GM19372 (cell line): Measurements from ENCODE around the gene PIGH.
"Not testable (repeated sequence)": the region's sequence is repeated elsewhere in the genome, so short reads cannot be mapped to it uniquely, and the experiment has no call there.

ENCODE experiments used
- ATAC-seq: cut with Tn5 transposase; IDR thresholded peaks from one replicate; pipeline ENCODE4 v1.9.1; 2021; ENCODE audit warnings: mild to moderate bottlenecking, low read depth, moderate library complexity; ENCODE audit not compliant: unreplicated experiment

Gene PIGH

GRCh38 chr14:67599698-67600561 lies at the start of gene PIGH:
TSS of gene PIGH (minus strand) at chr14:67600268. CDS start at chr14:67600203, 65 bp downstream.
- peak; percentile 84 for ATAC-seq

- no peak for ATAC-seq
Observed at GRCh38 chr14:67646131-67646530, 46.1 kb upstream of the PIGH start.

GRCh38 chr14:67645414-67645813 lies 45.3 kb upstream of the PIGH start:
- ATAC-seq, result no peak

- ATAC-seq, result no peak
Observed at GRCh38 chr14:67644428-67644827, 44.4 kb upstream of the PIGH start.

- ATAC-seq, result no peak
Observed at GRCh38 chr14:67643713-67644112, 43.6 kb upstream of the PIGH start.

- ATAC-seq, result no peak
Observed at GRCh38 chr14:67641902-67642749, 42.1 kb upstream of the PIGH start.

- no peak for ATAC-seq
Observed at GRCh38 chr14:67641480-67641879, 41.4 kb upstream of the PIGH start.

GRCh38 chr14:67638642-67639041 lies 38.6 kb upstream of the PIGH start:
- ATAC-seq, result no peak

GRCh38 chr14:67636361-67636919 lies 36.4 kb upstream of the PIGH start:
- ATAC-seq, result no peak

- no peak for ATAC-seq
Observed at GRCh38 chr14:67633451-67634147, 33.5 kb upstream of the PIGH start.

GRCh38 chr14:67630938-67631337 lies 30.9 kb upstream of the PIGH start:
- ATAC-seq, result no peak

- ATAC-seq, result no peak
Observed at GRCh38 chr14:67630186-67630585, 30.1 kb upstream of the PIGH start.

- no peak for ATAC-seq
Observed at GRCh38 chr14:67627519-67627918, 27.5 kb upstream of the PIGH start.

- not testable (repeated sequence) for ATAC-seq
Observed at GRCh38 chr14:67626131-67626530, 26.1 kb upstream of the PIGH start.

GRCh38 chr14:67623114-67623513 lies 23.0 kb upstream of the PIGH start:
- ATAC-seq, result no peak

GRCh38 chr14:67622675-67623074 lies 22.6 kb upstream of the PIGH start:
- ATAC-seq, result no peak

- no peak for ATAC-seq
Observed at GRCh38 chr14:67620217-67620785, 20.2 kb upstream of the PIGH start.

GRCh38 chr14:67619446-67620216 lies 19.6 kb upstream of the PIGH start, which contains the start of gene ARG2:
TSS of gene ARG2 (plus strand) at chr14:67619920. CDS start at chr14:67619978, 58 bp downstream.
- ATAC-seq, result peak; percentile 97

GRCh38 chr14:67618617-67619063 lies 18.6 kb upstream of the PIGH start:
- no peak for ATAC-seq
